GM12874 (cell line): ENCODE measurements around the gene KRTAP9-8.
"Not testable (repeated sequence)": the region's sequence is repeated elsewhere in the genome, so short reads cannot be mapped to it uniquely, and the experiment has no call there.

Experiments
- TF ChIP-seq, protein P1 (sequence below): IDR thresholded peaks from 2 replicates; pipeline ENCODE4 v1.5.1; 2011; ENCODE audit warnings: low read depth, mild to moderate bottlenecking, control low read depth, low read length, moderate library complexity; ENCODE audit not compliant: insufficient read depth

Gene KRTAP9-8

GRCh38 chr17:41264599-41264998 is 26.8 kb downstream of the KRTAP9-8 start:
- TF ChIP-seq, protein P1, sequence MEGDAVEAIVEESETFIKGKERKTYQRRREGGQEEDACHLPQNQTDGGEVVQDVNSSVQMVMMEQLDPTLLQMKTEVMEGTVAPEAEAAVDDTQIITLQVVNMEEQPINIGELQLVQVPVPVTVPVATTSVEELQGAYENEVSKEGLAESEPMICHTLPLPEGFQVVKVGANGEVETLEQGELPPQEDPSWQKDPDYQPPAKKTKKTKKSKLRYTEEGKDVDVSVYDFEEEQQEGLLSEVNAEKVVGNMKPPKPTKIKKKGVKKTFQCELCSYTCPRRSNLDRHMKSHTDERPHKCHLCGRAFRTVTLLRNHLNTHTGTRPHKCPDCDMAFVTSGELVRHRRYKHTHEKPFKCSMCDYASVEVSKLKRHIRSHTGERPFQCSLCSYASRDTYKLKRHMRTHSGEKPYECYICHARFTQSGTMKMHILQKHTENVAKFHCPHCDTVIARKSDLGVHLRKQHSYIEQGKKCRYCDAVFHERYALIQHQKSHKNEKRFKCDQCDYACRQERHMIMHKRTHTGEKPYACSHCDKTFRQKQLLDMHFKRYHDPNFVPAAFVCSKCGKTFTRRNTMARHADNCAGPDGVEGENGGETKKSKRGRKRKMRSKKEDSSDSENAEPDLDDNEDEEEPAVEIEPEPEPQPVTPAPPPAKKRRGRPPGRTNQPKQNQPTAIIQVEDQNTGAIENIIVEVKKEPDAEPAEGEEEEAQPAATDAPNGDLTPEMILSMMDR = no peak

- TF ChIP-seq, protein P1 = no peak
These were observed 27.3 kb downstream of the KRTAP9-8 start, which contains the start of gene KRTAP9-6 for GRCh38 chr17:41265078-41265477. KRTAP9-6 (plus strand) TSS chr17:41265378; CDS start chr17:41265378, 0 bp downstream.

DNA sequence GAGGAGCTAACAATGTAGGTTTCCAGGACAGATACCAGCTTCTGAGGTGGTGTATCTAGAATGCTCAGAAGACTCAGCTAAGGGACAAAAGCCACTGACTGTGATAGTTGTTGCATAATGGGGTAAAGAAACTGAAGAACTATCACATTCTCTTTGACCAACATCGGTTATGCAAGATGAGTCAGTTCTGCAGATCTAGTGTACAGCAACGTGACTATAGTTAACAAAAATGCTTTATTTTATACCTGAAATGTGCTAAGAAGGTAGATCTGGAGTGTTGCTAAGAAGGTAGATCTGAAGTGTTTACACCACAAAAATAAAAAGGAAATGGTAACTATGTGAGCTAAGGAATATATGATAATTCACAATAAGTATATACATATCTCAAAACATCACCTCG is 29.9 kb downstream of the KRTAP9-8 start:
- TF ChIP-seq, protein P1 = no peak

DNA sequence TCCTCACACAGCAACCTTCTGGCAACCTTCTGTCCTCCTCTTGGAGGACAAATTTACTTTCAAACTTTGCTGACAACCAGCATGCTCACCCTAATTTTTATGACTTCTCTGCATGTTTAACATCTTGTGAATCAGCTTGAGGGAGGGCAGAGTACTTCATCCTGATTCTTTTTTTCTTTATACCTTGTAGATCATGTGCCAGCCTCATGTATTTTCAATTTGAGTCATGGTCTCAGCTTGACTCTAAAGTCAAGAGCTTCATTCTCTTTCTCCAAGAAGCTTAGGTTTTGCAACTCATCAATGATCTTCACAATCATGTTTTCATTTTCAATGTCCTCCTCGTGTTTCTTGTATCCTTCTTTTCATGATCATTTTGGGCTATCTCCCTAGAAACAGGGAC is 34.1 kb downstream of the KRTAP9-8 start:
- TF ChIP-seq, protein P1 = no peak

- TF ChIP-seq, protein P1 = not testable (repeated sequence)
These were observed 37.9 kb downstream of the KRTAP9-8 start, which contains the start of gene KRTAP9-7 for GRCh38 chr17:41275648-41276190. KRTAP9-7 (plus strand) TSS chr17:41275698; CDS start chr17:41275698, 0 bp downstream.

GRCh38 chr17:41278176-41278955 is 40.6 kb downstream of the KRTAP9-8 start:
- TF ChIP-seq, protein P1 = no peak

DNA sequence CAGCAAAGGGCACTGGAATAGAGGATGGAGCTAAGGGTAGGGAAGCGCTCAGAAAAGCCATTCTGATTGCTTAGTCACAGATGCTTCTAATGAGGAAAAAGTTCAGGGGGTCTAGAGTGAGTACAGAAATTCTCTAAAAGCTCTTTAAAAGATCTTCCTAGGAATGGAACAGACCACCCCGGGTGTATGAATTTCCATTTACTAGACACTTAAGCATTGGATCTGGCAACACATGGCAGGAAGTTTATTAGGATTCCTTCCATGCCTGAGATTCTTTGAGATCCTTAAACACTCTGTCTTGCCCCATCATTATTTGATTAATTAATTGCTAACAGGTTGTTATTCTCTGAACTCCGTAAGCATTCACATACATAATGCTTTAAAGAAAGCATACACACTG is 46.2 kb downstream of the KRTAP9-8 start:
- TF ChIP-seq, protein P1 = no peak
